Ectodermal cell (in vitro differentiated cells): ENCODE data around the gene TAOK3.

Source experiments
- H3K27ac ChIP-seq: 2 replicates; pipeline ENCODE4 v1.7.0; 2013; ENCODE audit warnings: mild to moderate bottlenecking, low read depth, low read length; ENCODE audit not compliant: insufficient read depth, poor library complexity, severe bottlenecking
- H3K27me3 ChIP-seq: 2 replicates; pipeline ENCODE4 v1.7.0; 2013; ENCODE audit warnings: mild to moderate bottlenecking, low read length; ENCODE audit not compliant: insufficient read depth, control insufficient read depth, poor library complexity, severe bottlenecking
- H3K36me3 ChIP-seq: one replicate; pipeline ENCODE4 v1.7.0; 2013; ENCODE audit warnings: low read length; ENCODE audit not compliant: control insufficient read depth, insufficient read depth
- H3K4me1 ChIP-seq: one replicate; pipeline ENCODE4 v1.7.0; 2013; ENCODE audit warnings: low read length; ENCODE audit not compliant: control insufficient read depth, insufficient read depth
- H3K4me3 ChIP-seq: 2 replicates; pipeline ENCODE4 v1.7.0; 2013; ENCODE audit warnings: low read depth, low read length, control low read depth; ENCODE audit not compliant: insufficient read depth
- H3K9me3 ChIP-seq: 2 replicates; pipeline ENCODE4 v1.7.0; 2013; ENCODE audit warnings: mild to moderate bottlenecking, low read length, moderate library complexity; ENCODE audit not compliant: control insufficient read depth
- WGBS, 2 experiments: methylation state at CpG; one replicate each; pipeline ENCODE4 v1.1.7; 2013; ENCODE audit warnings: missing lambda C conversion rate in 2 of 2; 5-methylcytosine and 5-hydroxymethylcytosine counted together

The TAOK3 gene

DNA sequence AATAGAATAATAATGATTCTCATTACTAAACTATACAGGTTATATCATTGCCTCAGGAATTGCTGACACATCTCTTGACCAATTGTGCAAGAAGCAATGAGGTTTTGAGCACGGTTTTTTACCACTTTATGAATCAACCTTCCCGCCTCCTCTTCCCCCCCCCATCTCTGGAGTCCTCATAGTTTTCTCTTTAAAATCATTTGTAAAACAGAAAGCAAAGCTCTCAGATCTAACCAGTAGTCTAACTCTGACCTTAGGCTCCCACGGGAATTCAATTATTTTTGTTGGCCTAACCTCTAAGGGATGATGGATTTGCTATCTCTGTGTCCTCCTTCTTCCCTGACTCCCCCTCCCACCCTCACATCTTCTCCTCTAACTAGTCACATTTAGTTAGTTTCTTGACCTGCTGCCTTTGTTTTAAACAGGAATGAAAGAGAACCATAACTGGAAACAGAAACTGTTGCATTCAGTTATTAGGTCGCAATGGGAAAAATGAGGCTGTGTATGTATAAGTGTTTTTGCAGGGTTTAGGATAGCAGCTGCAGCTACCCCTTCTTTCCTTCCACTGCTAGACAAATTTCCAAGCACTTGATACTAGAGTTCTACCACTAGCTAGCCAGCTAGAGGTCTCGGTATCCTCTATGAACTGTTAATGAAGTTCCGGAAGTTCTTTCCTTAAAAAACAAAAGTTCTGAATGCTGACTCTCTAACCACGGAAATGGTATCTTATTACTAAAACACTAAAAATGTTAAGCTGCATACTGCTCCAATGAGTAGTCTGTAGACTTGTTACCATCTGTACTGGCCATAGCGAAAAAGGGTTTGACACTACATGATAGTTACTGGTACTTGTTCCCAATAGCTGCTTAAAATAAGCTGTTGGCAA, 65.4 kb downstream of the TAOK3 start:
- no peaks in the 10 kb centered on the region for H3K27me3 ChIP-seq
- no peaks in the 10 kb centered on the region for H3K4me1 ChIP-seq
- no peaks in the 10 kb centered on the region for H3K36me3 ChIP-seq
- WGBS, 2 experiments: 90 to 93% methylated on average over 8 of the region's 8 CpGs
- no peak overlapping the region for H3K27ac ChIP-seq
- H3K4me3 ChIP-seq: no peak overlapping the region
- H3K9me3 ChIP-seq: no peaks in the 10 kb centered on the region

DNA sequence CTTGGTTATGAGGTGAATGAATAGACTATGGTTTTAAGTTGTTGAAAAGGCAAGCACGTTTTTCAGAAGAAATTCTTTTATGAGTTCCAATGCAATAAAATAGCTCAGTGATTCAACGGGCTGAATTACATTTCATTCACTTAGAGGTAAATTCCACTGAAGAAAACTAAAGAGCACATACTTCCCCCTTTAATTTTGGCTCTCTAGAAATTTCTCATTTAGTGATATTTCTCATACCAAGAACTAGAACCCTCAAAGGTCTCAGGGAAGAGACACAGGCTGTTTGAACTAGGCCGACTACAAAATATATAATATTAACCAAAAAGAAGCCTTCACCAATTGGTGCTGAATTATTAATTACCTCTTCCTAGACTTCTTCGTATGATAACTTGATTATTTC, 68.6 kb downstream of the TAOK3 start:
- WGBS, 2 experiments: 90 to 99% methylated on average over 4 of the region's 4 CpGs
- Histone ChIP-seq H3K9me3 (no peaks in the 10 kb centered on the region), H3K27ac (no peak overlapping the region), H3K4me3 (no peak overlapping the region), H3K27me3 (no peaks in the 10 kb centered on the region), H3K36me3 (no peaks in the 10 kb centered on the region), H3K4me1 (no peaks in the 10 kb centered on the region)

DNA sequence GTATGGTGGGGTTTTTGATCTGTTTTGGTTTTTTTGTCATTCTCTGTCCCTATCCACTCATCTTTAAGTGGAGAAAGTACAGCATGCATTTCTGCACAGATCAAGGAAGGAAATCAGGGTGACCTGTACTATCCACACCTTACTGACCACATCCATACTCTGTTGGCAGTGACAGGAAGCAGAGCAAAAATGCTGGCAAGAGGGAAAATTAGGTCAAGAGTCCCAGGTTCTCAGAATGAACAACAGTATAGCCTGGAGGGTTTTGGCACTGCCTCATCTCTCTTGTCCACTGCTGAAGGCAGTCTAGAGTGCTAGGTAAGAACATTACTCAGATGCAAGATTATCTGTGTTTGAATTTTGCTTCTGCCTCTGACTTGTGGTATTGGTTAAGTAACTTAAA, 70.7 kb downstream of the TAOK3 start:
- Histone ChIP-seq H3K4me1 (no peaks in the 10 kb centered on the region), H3K4me3 (no peak overlapping the region), H3K27ac (no peak overlapping the region), H3K27me3 (no peaks in the 10 kb centered on the region), H3K9me3 (no peaks in the 10 kb centered on the region), H3K36me3 (no peaks in the 10 kb centered on the region)

DNA sequence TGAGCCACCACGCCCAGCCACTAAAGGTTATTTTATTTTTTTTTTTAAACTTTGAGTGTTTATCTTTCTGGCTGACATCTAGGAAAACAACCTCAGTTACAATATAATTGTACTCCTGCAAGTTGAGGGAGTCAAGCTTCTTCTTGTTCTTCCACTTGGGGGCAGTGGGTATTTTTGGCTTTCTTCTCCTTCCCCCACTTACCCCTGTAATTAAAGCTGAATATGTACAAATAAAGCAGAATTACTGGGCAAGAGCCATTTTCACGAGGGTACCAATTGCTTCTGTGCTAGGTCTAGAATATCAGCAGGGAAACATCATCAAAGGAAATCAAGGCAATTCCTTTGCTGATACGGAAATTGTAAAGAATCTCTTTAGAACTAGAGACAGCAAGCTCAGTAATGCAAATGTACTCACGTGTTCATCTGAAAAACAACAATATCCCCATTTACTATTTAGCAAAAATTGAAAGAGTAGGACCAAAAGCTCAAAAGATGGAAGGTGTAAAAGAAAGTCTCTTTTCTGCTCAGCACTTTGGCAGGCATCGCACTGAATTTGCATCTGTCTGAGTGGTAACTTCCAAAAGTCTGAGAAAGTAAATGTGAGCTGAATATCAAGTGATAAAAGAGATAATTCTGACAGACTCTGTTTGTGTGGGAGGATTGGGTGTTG, 72.8 kb downstream of the TAOK3 start:
- 72 to 76% methylated on average over 5 of the region's 5 CpGs for WGBS, 2 experiments
- no peaks in the 10 kb centered on the region for H3K27me3 ChIP-seq
- no peaks in the 10 kb centered on the region for H3K36me3 ChIP-seq
- H3K4me1 ChIP-seq: no peaks in the 10 kb centered on the region
- no peaks in the 10 kb centered on the region for H3K9me3 ChIP-seq
- no peak overlapping the region for H3K4me3 ChIP-seq
- no peak overlapping the region for H3K27ac ChIP-seq

DNA sequence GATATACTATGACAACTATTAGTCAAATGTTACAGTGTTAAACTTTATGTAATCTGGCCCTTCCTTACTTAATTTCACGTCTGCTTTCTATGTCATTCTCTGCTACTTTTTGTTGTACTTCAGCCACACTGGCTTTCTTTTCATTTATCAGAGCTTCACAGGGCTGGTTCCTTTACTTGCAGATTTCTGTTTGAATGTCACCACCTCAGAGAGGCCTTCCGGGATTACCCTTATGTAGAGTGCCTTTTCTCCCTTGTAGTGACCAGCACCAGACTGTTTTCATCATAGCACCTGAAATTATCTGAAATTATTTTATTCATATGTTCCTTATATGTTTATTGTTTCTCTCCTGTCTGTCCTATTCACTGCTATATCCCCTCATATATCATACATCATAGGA, 75.4 kb downstream of the TAOK3 start:
- WGBS, 2 experiments: 71 to 90% methylated on average over 2 of the region's 2 CpGs

DNA sequence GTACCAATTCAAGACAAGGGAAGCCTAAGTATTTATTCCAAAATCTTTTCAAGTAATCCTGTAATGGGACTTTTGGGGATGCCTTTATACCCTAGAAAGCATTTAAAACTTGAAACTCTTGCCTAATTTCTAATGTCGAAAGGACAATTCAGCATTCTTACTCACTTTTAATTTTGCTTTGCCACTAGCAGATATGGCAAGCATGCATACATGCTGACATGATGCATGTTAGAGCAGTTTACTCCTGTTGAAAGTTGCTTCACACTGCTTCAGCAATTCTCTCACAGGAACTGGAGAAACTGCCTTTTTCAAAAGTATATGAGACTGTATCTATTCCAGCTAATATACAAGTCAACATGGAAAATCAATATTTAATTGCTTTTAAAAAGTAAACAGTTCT, 79.9 kb downstream of the TAOK3 start:
- H3K36me3 ChIP-seq: no peaks in the 10 kb centered on the region
- no peaks in the 10 kb centered on the region for H3K9me3 ChIP-seq
- H3K27ac ChIP-seq: no peak overlapping the region
- WGBS, 2 experiments: 89 to 100% methylated on average over 1 of the region's 1 CpG
- H3K4me1 ChIP-seq: no peaks in the 10 kb centered on the region
- H3K4me3 ChIP-seq: no peak overlapping the region
- no peaks in the 10 kb centered on the region for H3K27me3 ChIP-seq

More for the DNA sequence above, 75.4 kb downstream of the TAOK3 start:
- Histone ChIP-seq H3K4me1 (no peaks in the 10 kb centered on the region), H3K36me3 (no peaks in the 10 kb centered on the region), H3K27ac (no peak overlapping the region), H3K9me3 (no peaks in the 10 kb centered on the region), H3K4me3 (no peak overlapping the region), H3K27me3 (no peaks in the 10 kb centered on the region)

DNA sequence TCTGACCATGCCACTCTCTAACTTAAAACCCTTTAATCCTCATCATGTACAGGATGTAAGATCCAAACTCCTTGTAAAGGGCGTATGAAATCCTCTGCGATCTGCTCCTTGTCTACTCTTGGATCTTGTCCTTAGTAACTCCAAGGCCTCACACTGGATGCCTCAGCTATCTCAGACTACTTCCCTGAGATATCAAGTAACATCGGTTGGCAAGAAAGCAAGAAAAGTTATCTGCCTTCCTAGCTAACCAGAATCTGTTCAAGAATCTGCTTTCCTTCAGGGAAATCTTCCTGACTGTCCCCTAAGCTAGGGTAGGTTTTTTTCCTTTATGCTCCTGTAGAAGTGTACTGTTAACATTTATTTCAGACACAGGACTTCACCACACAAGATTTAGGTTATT, 82.6 kb downstream of the TAOK3 start:
- no peak overlapping the region for H3K27ac ChIP-seq
- H3K36me3 ChIP-seq: no peaks in the 10 kb centered on the region
- no peaks in the 10 kb centered on the region for H3K9me3 ChIP-seq
- no peaks in the 10 kb centered on the region for H3K4me1 ChIP-seq
- H3K27me3 ChIP-seq: no peaks in the 10 kb centered on the region
- 96 to 97% methylated on average over 3 of the region's 3 CpGs for WGBS, 2 experiments
- no peak overlapping the region for H3K4me3 ChIP-seq

DNA sequence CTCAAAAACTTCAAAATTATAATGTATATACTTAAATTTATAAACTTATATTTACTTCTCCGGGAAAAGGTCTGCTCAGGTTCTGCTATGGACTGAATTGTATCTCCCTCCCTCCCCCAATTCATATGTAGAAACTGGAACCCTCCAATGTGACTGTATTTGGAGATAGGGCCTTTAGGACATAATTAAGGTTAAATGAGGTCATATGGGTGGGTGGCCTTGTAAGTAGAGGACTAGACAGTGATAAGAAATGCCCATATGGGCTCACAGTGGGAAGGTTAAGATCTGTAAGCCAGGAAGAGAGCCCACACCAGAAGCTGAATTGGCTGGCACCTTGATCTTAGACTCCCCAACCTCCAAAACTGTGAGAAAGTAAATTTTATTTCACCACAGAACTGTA, 84.5 kb downstream of the TAOK3 start:
- Histone ChIP-seq H3K27me3 (no peaks in the 10 kb centered on the region), H3K27ac (no peak overlapping the region), H3K4me3 (no peak overlapping the region), H3K4me1 (no peaks in the 10 kb centered on the region), H3K9me3 (no peaks in the 10 kb centered on the region), H3K36me3 (no peaks in the 10 kb centered on the region)
- no CpG with 5 or more reads among the region's 1 CpG for WGBS, 2 experiments

DNA sequence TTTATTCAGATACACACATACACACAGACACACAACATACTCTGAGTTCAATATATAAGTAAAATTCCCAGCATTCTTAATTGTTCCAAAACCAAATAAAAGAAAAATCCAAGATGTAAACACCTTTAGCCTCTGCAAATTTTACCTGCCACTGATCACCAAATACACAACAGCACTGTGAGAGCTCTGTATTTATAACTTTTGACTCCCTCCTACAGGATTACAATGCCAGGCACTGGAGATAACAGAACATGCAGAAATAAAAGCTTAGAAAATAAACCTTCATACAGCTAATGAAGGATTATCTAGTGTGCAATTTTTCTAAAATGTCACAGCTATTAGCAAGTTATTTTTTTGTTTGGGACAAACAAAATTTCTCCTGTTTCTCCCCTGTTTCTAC, 85.0 kb downstream of the TAOK3 start:
- no peaks in the 10 kb centered on the region for H3K4me1 ChIP-seq
- no peak overlapping the region for H3K4me3 ChIP-seq
- no peaks in the 10 kb centered on the region for H3K27me3 ChIP-seq
- H3K27ac ChIP-seq: no peak overlapping the region
- H3K36me3 ChIP-seq: no peaks in the 10 kb centered on the region
- no peaks in the 10 kb centered on the region for H3K9me3 ChIP-seq

DNA sequence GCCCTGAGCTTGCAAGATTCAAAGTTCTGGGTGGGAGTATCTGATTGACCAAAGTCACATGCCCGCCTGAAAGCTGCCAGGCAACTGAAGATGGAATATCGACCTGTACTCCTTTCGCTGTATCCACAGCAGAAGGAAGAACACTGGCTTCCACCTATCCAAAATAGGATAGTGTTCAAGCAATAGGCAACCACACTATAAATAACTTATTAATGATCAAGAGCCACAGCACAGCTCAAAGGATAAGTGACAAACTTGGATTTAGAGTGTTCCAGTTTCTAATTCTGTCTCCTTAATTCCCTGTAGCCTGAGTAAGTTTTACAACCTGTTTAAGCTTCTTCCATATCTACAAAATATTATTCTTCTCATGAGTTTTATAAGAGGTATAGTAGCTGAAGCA, 89.9 kb downstream of the TAOK3 start:
- no peaks in the 10 kb centered on the region for H3K36me3 ChIP-seq
- H3K4me3 ChIP-seq: no peak overlapping the region
- H3K4me1 ChIP-seq: no peaks in the 10 kb centered on the region
- H3K9me3 ChIP-seq: no peaks in the 10 kb centered on the region
- H3K27me3 ChIP-seq: no peaks in the 10 kb centered on the region
- WGBS, 2 experiments: 96 to 97% methylated on average over 3 of the region's 3 CpGs
- no peak overlapping the region for H3K27ac ChIP-seq
